ENCODE measurements around the gene PTPDC1.
"Not testable (repeated sequence)": the region's sequence is repeated elsewhere in the genome, so short reads cannot be mapped to it uniquely, and the experiment has no call there.

The PTPDC1 gene

GRCh38 chr9:94111446-94111845 lies 27.2 kb downstream of the PTPDC1 start:
- CTCF ChIA-PET: interaction anchor here (1.0 to 1.5 kb wide), 2 partner anchors 46 to 61 kb away, joined by 3 to 4 read pairs; no protein-coding TSS in a partner anchor
- TF ChIP-seq, protein P1, sequence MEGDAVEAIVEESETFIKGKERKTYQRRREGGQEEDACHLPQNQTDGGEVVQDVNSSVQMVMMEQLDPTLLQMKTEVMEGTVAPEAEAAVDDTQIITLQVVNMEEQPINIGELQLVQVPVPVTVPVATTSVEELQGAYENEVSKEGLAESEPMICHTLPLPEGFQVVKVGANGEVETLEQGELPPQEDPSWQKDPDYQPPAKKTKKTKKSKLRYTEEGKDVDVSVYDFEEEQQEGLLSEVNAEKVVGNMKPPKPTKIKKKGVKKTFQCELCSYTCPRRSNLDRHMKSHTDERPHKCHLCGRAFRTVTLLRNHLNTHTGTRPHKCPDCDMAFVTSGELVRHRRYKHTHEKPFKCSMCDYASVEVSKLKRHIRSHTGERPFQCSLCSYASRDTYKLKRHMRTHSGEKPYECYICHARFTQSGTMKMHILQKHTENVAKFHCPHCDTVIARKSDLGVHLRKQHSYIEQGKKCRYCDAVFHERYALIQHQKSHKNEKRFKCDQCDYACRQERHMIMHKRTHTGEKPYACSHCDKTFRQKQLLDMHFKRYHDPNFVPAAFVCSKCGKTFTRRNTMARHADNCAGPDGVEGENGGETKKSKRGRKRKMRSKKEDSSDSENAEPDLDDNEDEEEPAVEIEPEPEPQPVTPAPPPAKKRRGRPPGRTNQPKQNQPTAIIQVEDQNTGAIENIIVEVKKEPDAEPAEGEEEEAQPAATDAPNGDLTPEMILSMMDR (IDR thresholded peaks at IDR 0.05; ENCODE audit: insufficient read depth, low read length, missing control alignments): no peak
- POLR2A ChIA-PET: interaction anchor here (1.2 kb wide), 1 partner anchor 14 kb away, joined by 4 read pairs; no protein-coding TSS in a partner anchor
- no peak for DNase-seq (ENCODE audit: low read depth, low spot score)
- no peak overlapping the region for H3K4me3 ChIP-seq (ENCODE audit: low read depth, low read length)

- ChIA-PET CTCF (no interaction called here), POLR2A (no interaction called here)
- TF ChIP-seq, protein P1 (IDR thresholded peaks at IDR 0.05; ENCODE audit: insufficient read depth, low read length, missing control alignments): no peak
- no peak for DNase-seq (ENCODE audit: low read depth, low spot score)
- H3K4me3 ChIP-seq (ENCODE audit: low read depth, low read length): no peak overlapping the region
Observed at GRCh38 chr9:94112716-94113465, 28.6 kb downstream of the PTPDC1 start.

GRCh38 chr9:94120088-94120487 lies 35.8 kb downstream of the PTPDC1 start:
- DNase-seq (ENCODE audit: low read depth, low spot score); H3K4me3 ChIP-seq (ENCODE audit: low read depth, low read length); POLR2A ChIA-PET; CTCF ChIA-PET: not testable (repeated sequence)

DNA sequence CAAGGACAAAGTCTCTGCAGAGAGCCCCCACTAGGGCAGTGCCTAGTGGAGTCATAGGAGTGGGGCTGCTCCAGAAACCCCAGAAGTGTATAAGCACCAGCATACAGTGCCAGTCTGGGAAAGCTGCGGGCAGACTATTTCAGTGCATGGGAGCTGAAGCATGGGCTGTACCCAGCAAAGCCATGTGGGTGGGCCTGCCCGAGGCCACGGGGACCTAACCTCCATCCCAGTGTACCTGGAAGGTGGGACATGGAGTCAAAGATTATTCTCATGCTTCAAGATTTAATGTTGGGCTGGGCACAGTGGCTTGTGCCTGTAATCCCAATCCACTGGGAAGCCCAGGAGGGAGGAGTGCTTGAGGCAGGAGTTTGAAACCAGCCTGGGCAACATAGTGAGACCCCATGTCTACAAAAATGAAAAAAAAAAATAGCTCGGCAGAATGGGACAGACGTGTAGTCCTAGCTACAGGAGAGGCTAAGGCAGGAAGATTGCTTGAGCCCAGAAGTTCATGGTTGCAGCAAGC lies 36.7 kb downstream of the PTPDC1 start:
- H3K4me3 ChIP-seq (ENCODE audit: low read depth, low read length): no peak overlapping the region
- no peak for DNase-seq (ENCODE audit: low read depth, low spot score)
- ChIA-PET POLR2A (no interaction called here), CTCF (no interaction called here)
- TF ChIP-seq, protein P1 (IDR thresholded peaks at IDR 0.05; ENCODE audit: insufficient read depth, low read length, missing control alignments): no peak

DNA sequence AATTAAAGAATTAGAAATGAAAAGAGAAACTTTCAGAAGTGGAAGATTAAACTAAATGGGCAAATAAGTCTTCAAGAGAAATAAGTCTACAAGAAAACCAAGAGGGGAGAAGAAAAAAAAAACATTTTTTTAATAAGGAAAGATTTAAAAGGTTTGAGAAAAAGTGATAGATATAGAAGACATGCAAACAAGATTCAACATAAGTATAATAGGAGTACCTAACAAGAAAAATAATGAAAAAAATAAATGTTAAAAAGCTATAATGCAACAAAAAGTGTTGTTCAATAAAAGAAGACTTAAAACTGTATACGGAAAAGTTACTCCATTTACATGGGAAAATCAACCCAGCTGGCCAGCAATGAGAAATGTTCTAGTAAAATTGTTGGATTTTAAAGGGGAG lies 42.6 kb downstream of the PTPDC1 start:
- no peak overlapping the region for H3K4me3 ChIP-seq (ENCODE audit: low read depth, low read length)
- DNase-seq (ENCODE audit: low read depth, low spot score): no peak
- TF ChIP-seq, protein P1 (IDR thresholded peaks at IDR 0.05; ENCODE audit: insufficient read depth, low read length, missing control alignments): no peak
- POLR2A ChIA-PET: no interaction called here
- CTCF ChIA-PET: no interaction called here

DNA sequence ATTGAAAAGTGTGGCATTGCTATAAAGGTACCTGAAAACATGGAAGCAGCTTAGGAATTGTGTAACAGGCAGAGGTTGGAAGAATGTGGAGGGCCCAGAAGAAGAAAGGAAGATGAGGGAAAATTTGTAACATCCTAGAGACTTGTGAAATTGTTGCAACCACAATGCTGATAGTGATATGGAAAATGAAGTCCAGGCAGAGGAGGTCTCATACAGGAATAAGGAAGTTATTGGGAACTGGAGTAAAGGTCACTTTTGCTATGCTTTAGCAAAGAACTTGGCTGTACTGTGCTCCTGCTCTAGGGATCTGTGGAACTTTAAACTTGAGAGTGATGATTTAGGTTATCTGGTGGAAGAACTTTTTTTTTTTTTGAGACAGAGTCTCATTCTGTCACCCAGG lies 43.5 kb downstream of the PTPDC1 start:
- ChIA-PET POLR2A (no interaction called here), CTCF (no interaction called here)
- no peak for DNase-seq (ENCODE audit: low read depth, low spot score)
- no peak overlapping the region for H3K4me3 ChIP-seq (ENCODE audit: low read depth, low read length)
- TF ChIP-seq, protein P1 (IDR thresholded peaks at IDR 0.05; ENCODE audit: insufficient read depth, low read length, missing control alignments): no peak

DNA sequence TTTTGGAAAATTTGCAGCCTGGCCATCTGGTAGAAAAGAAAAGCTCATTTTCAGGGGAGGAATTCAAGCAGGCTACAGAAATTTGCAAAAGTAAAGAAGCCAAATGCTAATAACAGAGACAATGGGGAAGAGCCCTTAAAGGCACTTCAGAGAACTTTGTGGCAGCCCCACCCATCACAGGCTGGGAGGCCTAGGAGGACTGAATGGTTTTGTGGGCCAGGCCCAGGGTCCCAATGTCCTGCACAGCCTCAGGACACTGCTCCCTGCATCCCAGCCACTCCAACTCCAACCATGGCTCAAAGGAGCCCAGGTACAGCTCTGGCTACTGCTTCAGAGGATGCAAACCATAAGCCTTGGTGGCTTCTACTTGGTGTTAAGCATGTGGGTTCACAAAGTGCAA lies 44.3 kb downstream of the PTPDC1 start:
- no peak overlapping the region for H3K4me3 ChIP-seq (ENCODE audit: low read depth, low read length)
- DNase-seq (ENCODE audit: low read depth, low spot score): no peak
- TF ChIP-seq, protein P1 (IDR thresholded peaks at IDR 0.05; ENCODE audit: insufficient read depth, low read length, missing control alignments): no peak
- ChIA-PET POLR2A (no interaction called here), CTCF (interaction anchor here (1.4 kb wide), 1 partner anchor 114 kb away, joined by 3 read pairs; no protein-coding TSS in a partner anchor)
